Stimulated activated CD4-positive, alpha-beta T cell treated with anti-CD3 and anti-CD28 coated beads, Interleukin-15, amount 100 ng/mL, for 48 hours (primary cell): Measurements from ENCODE around the gene NUTM1.
A peak's percentile ranks its signal among the peaks of the same experiment; 100 is the strongest.

ENCODE experiments used
- DNase-seq, 2 donors: peaks; one replicate each; pipeline ENCODE4 v3.0.0-alpha.2; 2020; ENCODE audit warnings: low read depth in 2 of 2

Gene NUTM1

GRCh38 chr15:34342737-34343575 lies at the start of gene NUTM1, which contains the start of gene NOP10:
TSS of gene NUTM1 (plus strand) at chr15:34343315. CDS start at chr15:34343697, 382 bp downstream.
TSS of gene NOP10 (minus strand) at chr15:34343136. CDS start at chr15:34343073, 63 bp downstream.
- DNase-seq, result peak; percentile 85 to 92

- no peak for DNase-seq
These were observed 46.1 kb upstream of the NUTM1 start for GRCh38 chr15:34297059-34297458.

GRCh38 chr15:34301058-34301457 lies 42.1 kb upstream of the NUTM1 start:
- DNase-seq, result no peak

- DNase-seq, result no peak
These were observed 38.5 kb upstream of the NUTM1 start for GRCh38 chr15:34304613-34305012.

GRCh38 chr15:34311563-34311962 lies 31.6 kb upstream of the NUTM1 start:
- no peak for DNase-seq

GRCh38 chr15:34314491-34315490 lies 28.3 kb upstream of the NUTM1 start:
- no peak for DNase-seq

- no peak for DNase-seq
These were observed 24.6 kb upstream of the NUTM1 start for GRCh38 chr15:34318277-34319079.

- DNase-seq, result no peak
These were observed 19.9 kb upstream of the NUTM1 start for GRCh38 chr15:34323217-34323616.

GRCh38 chr15:34324933-34325332 lies 18.2 kb upstream of the NUTM1 start:
- no peak for DNase-seq

- DNase-seq, result no peak
These were observed 17.7 kb upstream of the NUTM1 start for GRCh38 chr15:34325368-34325767.

GRCh38 chr15:34327906-34328305 lies 15.2 kb upstream of the NUTM1 start:
- no peak for DNase-seq

- DNase-seq, result no peak
These were observed 14.1 kb upstream of the NUTM1 start for GRCh38 chr15:34329006-34329405.

GRCh38 chr15:34330279-34330678 lies 12.8 kb upstream of the NUTM1 start:
- no peak for DNase-seq

GRCh38 chr15:34331809-34332208 lies 11.3 kb upstream of the NUTM1 start:
- DNase-seq, result no peak

GRCh38 chr15:34332553-34333120 lies 10.5 kb upstream of the NUTM1 start:
- DNase-seq, result no peak

- no peak for DNase-seq
These were observed 8.4 kb upstream of the NUTM1 start for GRCh38 chr15:34334672-34335071.

- no peak for DNase-seq
These were observed 7.7 kb upstream of the NUTM1 start for GRCh38 chr15:34335176-34336032.

GRCh38 chr15:34336231-34336990 lies 6.7 kb upstream of the NUTM1 start:
- no peak for DNase-seq

- peak in 1 of 2 donors; percentile 16 for DNase-seq
These were observed 6.0 kb upstream of the NUTM1 start for GRCh38 chr15:34336991-34337556.
